SK-N-SH (cell line): ENCODE results near the gene MROH2A. TPM values are rescaled to one million over a fixed set of nuclear protein-coding genes. Genes with fewer than 3 reads are reported as not detected.

Source experiments
- CTCF ChIA-PET: fragments of 300-600, 350-600 bp; formaldehyde crosslinking; extraction: SDS; loops from one replicate; lab custom pipeline; 2021; lab: Yijun Ruan, JAX
- POLR2A ChIA-PET: fragments of 350-600 bp; sonication (Branson Sonifier 250); formaldehyde crosslinking; extraction: SDS; loops from one replicate; lab custom pipeline; 2020; ENCODE audit warnings: antibody characterized with exemption, inconsistent platforms; lab: Yijun Ruan, JAX
- DNase-seq: peaks from one replicate; pipeline ENCODE4 v3.0.0; 2012
- H2AFZ ChIP-seq: fragments of 200-600 bp; sonication (generic); 2 replicates; pipeline ENCODE4 v1.8.1; 2016; ENCODE audit warnings: antibody characterized with exemption, mild to moderate bottlenecking, low read depth
- H3F3A ChIP-seq: fragments of 200-600 bp; sonication (generic); replicated peaks from 2 replicates; pipeline ENCODE3; 2016; ENCODE audit warnings: antibody characterized with exemption, mild to moderate bottlenecking; ENCODE audit not compliant: insufficient read depth
- H3K27ac ChIP-seq, 2 experiments: fragments of 200-500 bp in 1 of 2; fragments of 200-600 bp in 1 of 2; sonication (Bioruptor generic) in 1 of 2; sonication (generic), shearing (Covaris generic) in 1 of 2; 2 replicates each; pipeline versions ENCODE4 v1.5.1 to v1.6.1; 2014 to 2016; ENCODE audit warnings: low read depth in 2 of 2, inconsistent platforms in 1 of 2, low read length in 1 of 2, mild to moderate bottlenecking in 1 of 2, mixed read lengths in 1 of 2
- H3K27me3 ChIP-seq: fragments of 200-600 bp; sonication (generic), shearing (Covaris generic); 2 replicates; pipeline ENCODE4 v1.6.1; 2016; ENCODE audit warnings: mixed run types; ENCODE audit not compliant: insufficient read depth
- H3K36me3 ChIP-seq, 2 experiments: fragments of 200-500 bp in 1 of 2; fragments of 200-600 bp in 1 of 2; sonication (Bioruptor generic) in 1 of 2; sonication (generic) in 1 of 2; replicated peaks in 1 of 2; 2 replicates each; pipeline versions ENCODE3 to v1.5.1; 2014 to 2016; ENCODE audit warnings: low read length in 1 of 2, mild to moderate bottlenecking in 1 of 2; ENCODE audit not compliant: insufficient read depth in 2 of 2, control insufficient read depth in 1 of 2
- H3K4me1 ChIP-seq, 2 experiments: fragments of 200-500 bp in 1 of 2; fragments of 200-600 bp in 1 of 2; sonication (Bioruptor generic) in 1 of 2; sonication (generic), shearing (Covaris generic) in 1 of 2; 2 replicates each; pipeline versions ENCODE4 v1.5.1 to v1.6.1; 2014 to 2016; ENCODE audit warnings: low read depth in 1 of 2, low read length in 1 of 2, mixed run types in 1 of 2; ENCODE audit not compliant: insufficient read depth in 2 of 2, control insufficient read depth in 1 of 2
- H3K4me2 ChIP-seq: fragments of 200-600 bp; sonication (generic), shearing (Covaris generic); 2 replicates; pipeline ENCODE4 v1.6.1; 2017; ENCODE audit warnings: mixed run types
- H3K4me3 ChIP-seq, 2 experiments: fragments of 200-500 bp in 1 of 2; fragments of 200-600 bp in 1 of 2; sonication (Bioruptor generic) in 1 of 2; sonication (generic), shearing (Covaris generic) in 1 of 2; 2 replicates each; pipeline versions ENCODE4 v1.5.1 to v1.8.1; 2014 to 2016; ENCODE audit warnings: low read depth in 2 of 2, inconsistent platforms in 1 of 2, low read length in 1 of 2, mild to moderate bottlenecking in 1 of 2, mixed read lengths in 1 of 2, moderate library complexity in 1 of 2
- H3K79me2 ChIP-seq: fragments of 200-600 bp; sonication (generic); 2 replicates; pipeline ENCODE4 v1.8.1; 2017; ENCODE audit warnings: mild to moderate bottlenecking; ENCODE audit not compliant: insufficient read depth
- H3K9ac ChIP-seq: fragments of 200-600 bp; sonication (generic); 2 replicates; pipeline ENCODE4 v1.6.1; 2017; ENCODE audit warnings: mixed run types
- H3K9me2 ChIP-seq: fragments of 200-600 bp; sonication (generic); 2 replicates; pipeline ENCODE4 v1.6.1; 2017; ENCODE audit warnings: mixed run types
- H3K9me3 ChIP-seq: fragments of 200-600 bp; sonication (generic); 2 replicates; pipeline ENCODE4 v1.6.1; 2017; ENCODE audit warnings: mixed run types, mild to moderate bottlenecking, moderate library complexity
- H4K20me1 ChIP-seq: fragments of 200-600 bp; sonication (generic); 2 replicates; pipeline ENCODE4 v1.6.1; 2017; ENCODE audit warnings: mild to moderate bottlenecking, mixed run types; ENCODE audit not compliant: insufficient read depth
- CTCF ChIP-seq: fragments of 200-600 bp; sonication (generic); IDR thresholded peaks from 2 replicates; pipeline ENCODE4 v1.6.1; 2017; ENCODE audit warnings: antibody characterized with exemption, mild to moderate bottlenecking, moderate library complexity
- FOXM1 ChIP-seq: IDR thresholded peaks from 2 replicates; pipeline ENCODE4 v1.4.0; 2012; ENCODE audit warnings: low read depth, mild to moderate bottlenecking
- NRF1 ChIP-seq: IDR thresholded peaks from 2 replicates; pipeline ENCODE4 v1.6.1; 2012; ENCODE audit warnings: low read depth, mild to moderate bottlenecking, low read length
- REST ChIP-seq: IDR thresholded peaks from 2 replicates; pipeline ENCODE4 v1.6.1; 2012; ENCODE audit warnings: mild to moderate bottlenecking, low read depth, low read length, moderate library complexity
- TAF1 ChIP-seq: IDR thresholded peaks from 2 replicates; pipeline ENCODE4 v1.6.1; 2012; ENCODE audit warnings: low read depth, mild to moderate bottlenecking, low read length, moderate library complexity, borderline replicate concordance
- YY1 ChIP-seq: IDR thresholded peaks from 2 replicates; pipeline ENCODE4 v1.4.0; 2012; ENCODE audit warnings: low read depth, mild to moderate bottlenecking
- WGBS: methylation state at CpG from one replicate; pipeline ENCODE4 v1.1.6; 2017; ENCODE audit warnings: low lambda C conversion rate; 5-methylcytosine and 5-hydroxymethylcytosine counted together
- polyA plus RNA-seq, 3 experiments: library from polyadenylated mRNA; depleted of rRNA; stranded (reverse); fragments of >200 nt; gene quantifications; 2 replicates each; pipeline ENCODE4 v1.2.3, GENCODE V29; 2012

The MROH2A gene
- polyA plus RNA-seq, 1 of the 3 experiments (the other 2 are of a cell fraction) = 0.02 TPM

GRCh38 chr2:233818639-233819621, 40.8 kb downstream of the MROH2A start:
- DNase-seq = no peak
- Histone ChIP-seq H3K9me2 (no peaks in the 10 kb centered on the region), H3K9me3 (no peaks in the 10 kb centered on the region), H3K4me2 (no peak overlapping the region), H3K27me3 (no peaks in the 10 kb centered on the region), H3K27ac (no peak overlapping the region), H3K4me3 (no peak overlapping the region), H3K79me2 (no peaks in the 10 kb centered on the region), H3K4me1 (peaks cover 0 to 3% of the 10 kb centered on the region in 2 experiments; a peak in 1 of 4 replicates), H3K36me3 (no peaks in the 10 kb centered on the region), H2AFZ (no peak overlapping the region), H3F3A (no peaks in the 10 kb centered on the region), H3K9ac (no peak overlapping the region), H4K20me1 (no peaks in the 10 kb centered on the region)
- 63% methylated on average over 13 of the region's 17 CpGs for WGBS
- ChIA-PET POLR2A (no interaction called here), CTCF (interaction anchor here (1.5 kb wide), 1 partner anchor 14 kb away, joined by 5 read pairs; no protein-coding TSS in a partner anchor)
- TF ChIP-seq YY1 = no peak
- TF ChIP-seq REST = no peak
- TF ChIP-seq TAF1 = no peak
- no peak for TF ChIP-seq NRF1
- no peak for TF ChIP-seq CTCF

GRCh38 chr2:233819884-233820773, 42.0 kb downstream of the MROH2A start:
- Histone ChIP-seq H3K36me3 (no peaks in the 10 kb centered on the region), H2AFZ (no peak overlapping the region), H3K4me1 (peaks cover 0 to 3% of the 10 kb centered on the region in 2 experiments; a peak in 1 of 4 replicates), H3K4me3 (no peak overlapping the region), H3K9ac (no peak overlapping the region), H3F3A (no peaks in the 10 kb centered on the region), H4K20me1 (no peaks in the 10 kb centered on the region), H3K27ac (no peak overlapping the region), H3K79me2 (no peaks in the 10 kb centered on the region), H3K27me3 (no peaks in the 10 kb centered on the region), H3K9me3 (no peaks in the 10 kb centered on the region), H3K9me2 (no peaks in the 10 kb centered on the region), H3K4me2 (no peak overlapping the region)
- ChIA-PET CTCF (no interaction called here), POLR2A (no interaction called here)
- WGBS = 57% methylated on average over 3 of the region's 18 CpGs
- TF ChIP-seq FOXM1 = no peak
- DNase-seq = no peak
